ENCODE data around the gene MYO10.
A peak's percentile ranks its signal among the peaks of the same experiment; 100 is the strongest.

The MYO10 gene

GRCh38 chr5:16862777-16863176 is 73.3 kb downstream of the MYO10 start:
- H3K9me3 ChIP-seq (ENCODE audit: control insufficient read depth, insufficient read depth, low read depth, low read length): no peaks in the 10 kb centered on the region
- no peaks in the 10 kb centered on the region; a peak in 1 of 3 replicates for H3K36me3 ChIP-seq (ENCODE audit: control insufficient read depth in 2 of 2, insufficient read depth in 1 of 2, low read length in 2 of 2)
- H3K4me3 ChIP-seq (ENCODE audit: low read depth, low read length): no peak overlapping the region
- no peak overlapping the region for H3K27ac ChIP-seq (ENCODE audit: extremely low read depth, low read depth, low read length)
- TF ChIP-seq ZBTB21 (tag by site-specific recombination; IDR thresholded peaks at IDR 0.05): no peak
- TF ChIP-seq EGR2 (tag by site-specific recombination; IDR thresholded peaks at IDR 0.05; ENCODE audit: low read depth): no peak
- TF ChIP-seq KLF1 (tag by site-specific recombination; IDR thresholded peaks at IDR 0.05): no peak
- no peak for TF ChIP-seq CTCF (tag by site-specific recombination; IDR thresholded peaks at IDR 0.05)
- no peak for TF ChIP-seq ZNF670 (tag by site-specific recombination; IDR thresholded peaks at IDR 0.05; ENCODE audit: low read depth)
- TF ChIP-seq ZNF10 (tag by site-specific recombination; IDR thresholded peaks at IDR 0.05): no peak
- no peak for TF ChIP-seq ZSCAN5A (tag by site-specific recombination; IDR thresholded peaks at IDR 0.05)
- no peak for TF ChIP-seq ZNF24 (tag by site-specific recombination; IDR thresholded peaks at IDR 0.05)
- TF ChIP-seq ZNF155 (tag by site-specific recombination; IDR thresholded peaks at IDR 0.05): no peak
- TF ChIP-seq ZNF23 (tag by site-specific recombination; IDR thresholded peaks at IDR 0.05; ENCODE audit: borderline replicate concordance): no peak
- TF ChIP-seq, protein P1, sequence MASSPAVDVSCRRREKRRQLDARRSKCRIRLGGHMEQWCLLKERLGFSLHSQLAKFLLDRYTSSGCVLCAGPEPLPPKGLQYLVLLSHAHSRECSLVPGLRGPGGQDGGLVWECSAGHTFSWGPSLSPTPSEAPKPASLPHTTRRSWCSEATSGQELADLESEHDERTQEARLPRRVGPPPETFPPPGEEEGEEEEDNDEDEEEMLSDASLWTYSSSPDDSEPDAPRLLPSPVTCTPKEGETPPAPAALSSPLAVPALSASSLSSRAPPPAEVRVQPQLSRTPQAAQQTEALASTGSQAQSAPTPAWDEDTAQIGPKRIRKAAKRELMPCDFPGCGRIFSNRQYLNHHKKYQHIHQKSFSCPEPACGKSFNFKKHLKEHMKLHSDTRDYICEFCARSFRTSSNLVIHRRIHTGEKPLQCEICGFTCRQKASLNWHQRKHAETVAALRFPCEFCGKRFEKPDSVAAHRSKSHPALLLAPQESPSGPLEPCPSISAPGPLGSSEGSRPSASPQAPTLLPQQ (tag by site-specific recombination; IDR thresholded peaks at IDR 0.05): no peak
- TF ChIP-seq MYNN (tag by site-specific recombination; IDR thresholded peaks at IDR 0.05; ENCODE audit: borderline replicate concordance): no peak
- TF ChIP-seq ZNF48 (tag by site-specific recombination; IDR thresholded peaks at IDR 0.05): no peak
- TF ChIP-seq ZNF488 (tag by site-specific recombination; IDR thresholded peaks at IDR 0.05): no peak
- no peak for TF ChIP-seq GLI4 (tag by site-specific recombination; IDR thresholded peaks at IDR 0.05)
- TF ChIP-seq SP2 (tag by site-specific recombination; IDR thresholded peaks at IDR 0.05): no peak
- no peak for TF ChIP-seq ZNF214 (tag by site-specific recombination; IDR thresholded peaks at IDR 0.05; ENCODE audit: borderline replicate concordance)
- no peak for TF ChIP-seq BCL11A (tag by site-specific recombination; IDR thresholded peaks at IDR 0.05; ENCODE audit: low read depth)
- no peak for TF ChIP-seq ZBTB1 (tag by site-specific recombination; IDR thresholded peaks at IDR 0.05)
- CTCF ChIA-PET: no interaction called here
- peaks cover 19% of the 10 kb centered on the region for H3K4me1 ChIP-seq (ENCODE audit: control insufficient read depth, insufficient read depth, low read length)
- POLR2A ChIA-PET: no interaction called here

GRCh38 chr5:16859346-16859745 is 76.7 kb downstream of the MYO10 start:
- ChIA-PET CTCF (interaction anchor here (0.6 to 0.8 kb wide), 3 partner anchors 27 to 169 kb away, joined by 3 to 4 read pairs (median 4); no protein-coding TSS in a partner anchor), POLR2A (no interaction called here)
- TF ChIP-seq, protein P2, sequence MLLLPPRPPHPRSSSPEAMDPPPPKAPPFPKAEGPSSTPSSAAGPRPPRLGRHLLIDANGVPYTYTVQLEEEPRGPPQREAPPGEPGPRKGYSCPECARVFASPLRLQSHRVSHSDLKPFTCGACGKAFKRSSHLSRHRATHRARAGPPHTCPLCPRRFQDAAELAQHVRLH (tag by site-specific recombination; IDR thresholded peaks at IDR 0.05): no peak
- peak; percentile 97 for TF ChIP-seq ZNF121 (tag by site-specific recombination; IDR thresholded peaks at IDR 0.05)
- Histone ChIP-seq H3K4me1 (ENCODE audit: control insufficient read depth, insufficient read depth, low read length) (no peaks in the 10 kb centered on the region), H3K27ac (ENCODE audit: extremely low read depth, low read depth, low read length) (no peak overlapping the region), H3K36me3 (ENCODE audit: control insufficient read depth in 2 of 2, insufficient read depth in 1 of 2, low read length in 2 of 2) (no peaks in the 10 kb centered on the region; a peak in 1 of 3 replicates), H3K9me3 (ENCODE audit: control insufficient read depth, insufficient read depth, low read depth, low read length) (no peaks in the 10 kb centered on the region), H3K4me3 (ENCODE audit: low read depth, low read length) (no peak overlapping the region)
